HEK293 (cell line): Measurements from ENCODE around the gene GLRX.
"Not testable (repeated sequence)": the region's sequence is repeated elsewhere in the genome, so short reads cannot be mapped to it uniquely, and the experiment has no call there.

Experiments
- CTCF ChIP-seq: fragments of 450-650 bp; formaldehyde crosslinking; IDR thresholded peaks from 2 replicates; pipeline ENCODE4 v1.5.1; 2016; ENCODE audit warnings: missing biosample characterization, missing genetic modification characterization
- KLF7 ChIP-seq: fragments of 450-650 bp; formaldehyde crosslinking; IDR thresholded peaks from 2 replicates; pipeline ENCODE4 v1.5.1; 2016; ENCODE audit warnings: missing biosample characterization, missing genetic modification characterization, borderline replicate concordance
- PRDM4 ChIP-seq: fragments of 450-650 bp; formaldehyde crosslinking; IDR thresholded peaks from 2 replicates; pipeline ENCODE4 v1.5.1; 2017; ENCODE audit warnings: missing biosample characterization, missing genetic modification characterization
- ZBTB20 ChIP-seq: fragments of 450-650 bp; formaldehyde crosslinking; IDR thresholded peaks from 2 replicates; pipeline ENCODE4 v1.5.1; 2016; ENCODE audit warnings: missing biosample characterization, missing genetic modification characterization
- ZBTB7A ChIP-seq: fragments of 450-650 bp; formaldehyde crosslinking; IDR thresholded peaks from 2 replicates; pipeline ENCODE4 v1.5.1; 2016; ENCODE audit warnings: low read depth, missing biosample characterization, missing genetic modification characterization
- ZFP37 ChIP-seq: fragments of 450-650 bp; formaldehyde crosslinking; IDR thresholded peaks from 2 replicates; pipeline ENCODE4 v1.5.1; 2016; ENCODE audit warnings: missing biosample characterization, missing genetic modification characterization
- ZNF138 ChIP-seq: fragments of 450-650 bp; formaldehyde crosslinking; IDR thresholded peaks from 2 replicates; pipeline ENCODE4 v1.5.1; 2016; ENCODE audit warnings: missing biosample characterization, missing genetic modification characterization, borderline replicate concordance
- ZNF140 ChIP-seq: fragments of 450-650 bp; formaldehyde crosslinking; IDR thresholded peaks from 2 replicates; pipeline ENCODE4 v1.5.1; 2016; ENCODE audit warnings: missing biosample characterization, missing genetic modification characterization
- ZNF19 ChIP-seq: fragments of 450-650 bp; formaldehyde crosslinking; IDR thresholded peaks from 2 replicates; pipeline ENCODE4; 2016; ENCODE audit warnings: missing biosample characterization, missing genetic modification characterization, low read depth
- ZNF221 ChIP-seq: fragments of 450-650 bp; formaldehyde crosslinking; IDR thresholded peaks from 2 replicates; pipeline ENCODE4 v1.5.1; 2017; ENCODE audit warnings: missing biosample characterization, missing genetic modification characterization, borderline replicate concordance
- ZNF24 ChIP-seq: fragments of 450-650 bp; formaldehyde crosslinking; IDR thresholded peaks from 2 replicates; pipeline ENCODE4 v1.5.1; 2016; ENCODE audit warnings: missing biosample characterization, missing genetic modification characterization
- ZNF596 ChIP-seq: fragments of 450-650 bp; IDR thresholded peaks from 2 replicates; pipeline ENCODE4 v1.5.0; 2018; ENCODE audit warnings: missing biosample characterization, mild to moderate bottlenecking, missing genetic modification characterization, moderate library complexity
- ZNF629 ChIP-seq: fragments of 450-650 bp; formaldehyde crosslinking; IDR thresholded peaks from 2 replicates; pipeline ENCODE4 v1.5.1; 2017; ENCODE audit warnings: missing biosample characterization, missing genetic modification characterization

GRCh38 chr5:95869173-95869855, 46.8 kb upstream of the GLRX start:
- not testable (repeated sequence) for TF ChIP-seq ZNF19; ZNF221 (tag by site-specific recombination); ZNF629 (tag by site-specific recombination); ZNF596 (tag by site-specific recombination); CTCF (tag by site-specific recombination); ZBTB20 (tag by site-specific recombination); ZNF24 (tag by site-specific recombination); ZBTB7A; KLF7; PRDM4 (tag by site-specific recombination); ZFP37 (tag by site-specific recombination); ZNF140 (tag by site-specific recombination); ZNF138 (tag by site-specific recombination)
